ENCODE data around the gene KRT80.

The KRT80 gene

GRCh38 chr12:52180971-52181628, 10.7 kb downstream of the KRT80 start:
- no peak for DNase-seq (ENCODE audit: low read depth, low spot score)

- DNase-seq (ENCODE audit: low read depth, low spot score), result no peak
Observed at GRCh38 chr12:52179396-52179973, 12.3 kb downstream of the KRT80 start.

GRCh38 chr12:52178984-52179383, 12.8 kb downstream of the KRT80 start:
- DNase-seq (ENCODE audit: low read depth, low spot score), result no peak

GRCh38 chr12:52178443-52178842, 13.4 kb downstream of the KRT80 start:
- DNase-seq (ENCODE audit: low read depth, low spot score), result no peak

GRCh38 chr12:52175371-52176350, 16.2 kb downstream of the KRT80 start:
- DNase-seq (ENCODE audit: low read depth, low spot score), result no peak

GRCh38 chr12:52173526-52173925, 18.3 kb downstream of the KRT80 start:
- DNase-seq (ENCODE audit: low read depth, low spot score), result no peak

GRCh38 chr12:52172956-52173355, 18.9 kb downstream of the KRT80 start:
- no peak for DNase-seq (ENCODE audit: low read depth, low spot score)

GRCh38 chr12:52171950-52172512, 19.8 kb downstream of the KRT80 start:
- no peak for DNase-seq (ENCODE audit: low read depth, low spot score)

GRCh38 chr12:52170827-52171226, 21.0 kb downstream of the KRT80 start:
- no peak for DNase-seq (ENCODE audit: low read depth, low spot score)

GRCh38 chr12:52169886-52170285, 21.9 kb downstream of the KRT80 start:
- DNase-seq (ENCODE audit: low read depth, low spot score), result no peak

- DNase-seq (ENCODE audit: low read depth, low spot score), result no peak
Observed at GRCh38 chr12:52168019-52168717, 23.6 kb downstream of the KRT80 start.

GRCh38 chr12:52167526-52167925, 24.3 kb downstream of the KRT80 start:
- DNase-seq (ENCODE audit: low read depth, low spot score), result no peak

GRCh38 chr12:52166672-52167071, 25.1 kb downstream of the KRT80 start:
- DNase-seq (ENCODE audit: low read depth, low spot score), result no peak

- no peak for DNase-seq (ENCODE audit: low read depth, low spot score)
Observed at GRCh38 chr12:52165096-52165855, 26.5 kb downstream of the KRT80 start.

- no peak for DNase-seq (ENCODE audit: low read depth, low spot score)
Observed at GRCh38 chr12:52164624-52165023, 27.2 kb downstream of the KRT80 start.

GRCh38 chr12:52162981-52163380, 28.8 kb downstream of the KRT80 start:
- no peak for DNase-seq (ENCODE audit: low read depth, low spot score)

- no peak for DNase-seq (ENCODE audit: low read depth, low spot score)
Observed at GRCh38 chr12:52160200-52160599, 31.6 kb downstream of the KRT80 start.

- DNase-seq (ENCODE audit: low read depth, low spot score), result no peak
Observed at GRCh38 chr12:52157566-52158150, 34.2 kb downstream of the KRT80 start.

- no peak for DNase-seq (ENCODE audit: low read depth, low spot score)
Observed at GRCh38 chr12:52156757-52157565, 34.9 kb downstream of the KRT80 start.

GRCh38 chr12:52156311-52156710, 35.5 kb downstream of the KRT80 start:
- DNase-seq (ENCODE audit: low read depth, low spot score), result no peak

All from smooth muscle cell of the brain vasculature (primary cell).